IPS-NIHi7 (cell line): ENCODE data around the gene IQGAP1.
"Not testable (repeated sequence)": the region's sequence is repeated elsewhere in the genome, so short reads cannot be mapped to it uniquely, and the experiment has no call there.

Experiments used
- DNase-seq: peaks from one replicate; pipeline ENCODE4 v3.0.0; 2012; ENCODE audit warnings: mixed read lengths; ENCODE audit errors: extremely low spot score

The IQGAP1 gene, protein sequence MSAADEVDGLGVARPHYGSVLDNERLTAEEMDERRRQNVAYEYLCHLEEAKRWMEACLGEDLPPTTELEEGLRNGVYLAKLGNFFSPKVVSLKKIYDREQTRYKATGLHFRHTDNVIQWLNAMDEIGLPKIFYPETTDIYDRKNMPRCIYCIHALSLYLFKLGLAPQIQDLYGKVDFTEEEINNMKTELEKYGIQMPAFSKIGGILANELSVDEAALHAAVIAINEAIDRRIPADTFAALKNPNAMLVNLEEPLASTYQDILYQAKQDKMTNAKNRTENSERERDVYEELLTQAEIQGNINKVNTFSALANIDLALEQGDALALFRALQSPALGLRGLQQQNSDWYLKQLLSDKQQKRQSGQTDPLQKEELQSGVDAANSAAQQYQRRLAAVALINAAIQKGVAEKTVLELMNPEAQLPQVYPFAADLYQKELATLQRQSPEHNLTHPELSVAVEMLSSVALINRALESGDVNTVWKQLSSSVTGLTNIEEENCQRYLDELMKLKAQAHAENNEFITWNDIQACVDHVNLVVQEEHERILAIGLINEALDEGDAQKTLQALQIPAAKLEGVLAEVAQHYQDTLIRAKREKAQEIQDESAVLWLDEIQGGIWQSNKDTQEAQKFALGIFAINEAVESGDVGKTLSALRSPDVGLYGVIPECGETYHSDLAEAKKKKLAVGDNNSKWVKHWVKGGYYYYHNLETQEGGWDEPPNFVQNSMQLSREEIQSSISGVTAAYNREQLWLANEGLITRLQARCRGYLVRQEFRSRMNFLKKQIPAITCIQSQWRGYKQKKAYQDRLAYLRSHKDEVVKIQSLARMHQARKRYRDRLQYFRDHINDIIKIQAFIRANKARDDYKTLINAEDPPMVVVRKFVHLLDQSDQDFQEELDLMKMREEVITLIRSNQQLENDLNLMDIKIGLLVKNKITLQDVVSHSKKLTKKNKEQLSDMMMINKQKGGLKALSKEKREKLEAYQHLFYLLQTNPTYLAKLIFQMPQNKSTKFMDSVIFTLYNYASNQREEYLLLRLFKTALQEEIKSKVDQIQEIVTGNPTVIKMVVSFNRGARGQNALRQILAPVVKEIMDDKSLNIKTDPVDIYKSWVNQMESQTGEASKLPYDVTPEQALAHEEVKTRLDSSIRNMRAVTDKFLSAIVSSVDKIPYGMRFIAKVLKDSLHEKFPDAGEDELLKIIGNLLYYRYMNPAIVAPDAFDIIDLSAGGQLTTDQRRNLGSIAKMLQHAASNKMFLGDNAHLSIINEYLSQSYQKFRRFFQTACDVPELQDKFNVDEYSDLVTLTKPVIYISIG (N-terminal part only)

DNA sequence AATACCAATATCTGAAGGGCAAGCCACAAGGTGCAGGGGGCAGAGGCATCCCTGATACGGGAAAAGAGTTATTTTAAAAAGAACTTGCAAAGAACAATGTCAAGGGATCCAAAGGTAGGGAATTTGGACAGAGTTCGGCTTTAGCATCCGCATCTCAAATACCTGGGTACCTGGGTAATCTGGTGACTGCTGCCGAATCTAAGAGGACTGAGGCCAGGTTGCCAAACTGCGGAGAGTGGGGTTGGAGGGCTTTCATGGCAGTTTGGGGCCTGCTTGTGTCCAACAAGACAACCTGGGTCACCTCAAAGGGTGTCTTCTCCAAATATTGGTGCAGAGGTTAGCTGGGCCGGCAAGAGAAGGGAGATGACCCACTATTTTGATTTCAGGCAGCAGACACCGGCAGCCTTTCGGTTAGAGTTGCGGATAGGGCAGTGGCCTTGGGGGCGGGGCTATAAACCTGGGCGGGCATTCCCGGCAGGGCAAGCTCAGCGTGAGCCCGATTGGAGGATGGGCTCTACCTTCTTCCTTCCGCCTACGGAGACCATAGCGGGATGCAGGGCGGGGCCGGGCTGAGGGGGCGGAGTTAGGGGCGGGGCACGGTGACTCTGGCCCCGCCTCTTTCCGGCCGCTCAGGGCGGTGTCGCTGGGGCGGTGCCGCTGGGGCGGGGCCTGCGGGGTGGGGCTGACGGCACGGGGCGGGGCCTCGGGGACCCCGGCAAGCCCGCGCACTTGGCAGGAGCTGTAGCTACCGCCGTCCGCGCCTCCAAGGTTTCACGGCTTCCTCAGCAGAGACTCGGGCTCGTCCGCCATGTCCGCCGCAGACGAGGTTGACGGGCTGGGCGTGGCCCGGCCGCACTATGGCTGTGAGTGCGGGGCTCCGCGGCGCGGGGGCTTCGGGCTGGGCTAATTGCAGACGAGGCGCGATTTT is at the start of gene IQGAP1:
Gene IQGAP1, plus strand, starts transcription at position 709 of the 928 bp plus-strand sequence. Its CDS starts 100 bp downstream, at position 809.
- DNase-seq: peak; percentile 99

- no peak for DNase-seq
Observed at GRCh38 chr15:90338532-90338931, 49.5 kb upstream of the IQGAP1 start.

DNA sequence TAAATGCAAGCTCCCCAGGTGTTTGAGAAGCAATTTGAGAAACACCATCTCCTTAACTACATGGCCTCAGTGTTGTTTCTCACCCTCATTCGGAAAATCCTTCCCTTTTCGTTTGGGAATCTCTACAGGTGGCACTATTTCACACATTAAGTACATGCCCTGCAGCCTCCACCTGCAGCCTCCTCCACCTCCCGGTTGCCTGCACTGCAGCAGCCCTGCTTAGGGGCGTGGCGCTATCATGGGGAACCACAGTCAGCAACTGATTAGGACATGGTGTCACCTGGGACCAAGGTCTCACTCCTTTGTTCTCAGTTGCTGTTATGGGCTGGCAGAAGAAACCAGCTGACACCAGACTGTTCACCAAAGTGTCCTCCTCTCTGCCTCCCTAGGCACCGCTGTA is 47.7 kb upstream of the IQGAP1 start:
- peak; percentile 57 for DNase-seq

DNA sequence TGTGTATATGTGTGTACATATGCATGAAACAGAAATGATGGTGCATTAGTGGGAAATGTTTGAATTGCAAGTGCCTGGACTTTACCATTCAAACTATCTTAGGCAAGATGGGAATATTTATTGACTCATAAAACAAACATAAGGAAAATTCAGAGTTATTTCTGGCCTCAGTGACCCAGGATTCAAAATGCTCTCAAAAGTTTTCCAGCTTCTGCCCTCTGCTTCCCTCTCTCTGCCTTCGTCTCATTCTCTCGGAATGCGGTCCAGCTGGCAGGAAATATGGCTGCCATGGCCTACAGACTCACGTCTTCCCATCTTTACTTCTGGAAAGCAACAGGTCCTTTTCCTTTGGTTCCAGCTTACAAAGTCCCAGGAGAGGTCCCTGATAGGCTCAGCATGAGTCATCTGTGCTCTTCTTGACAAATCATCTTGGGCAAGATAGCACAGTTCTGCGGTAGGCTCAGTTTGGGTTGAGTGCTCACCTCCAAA is 44.7 kb upstream of the IQGAP1 start:
- no peak for DNase-seq

DNA sequence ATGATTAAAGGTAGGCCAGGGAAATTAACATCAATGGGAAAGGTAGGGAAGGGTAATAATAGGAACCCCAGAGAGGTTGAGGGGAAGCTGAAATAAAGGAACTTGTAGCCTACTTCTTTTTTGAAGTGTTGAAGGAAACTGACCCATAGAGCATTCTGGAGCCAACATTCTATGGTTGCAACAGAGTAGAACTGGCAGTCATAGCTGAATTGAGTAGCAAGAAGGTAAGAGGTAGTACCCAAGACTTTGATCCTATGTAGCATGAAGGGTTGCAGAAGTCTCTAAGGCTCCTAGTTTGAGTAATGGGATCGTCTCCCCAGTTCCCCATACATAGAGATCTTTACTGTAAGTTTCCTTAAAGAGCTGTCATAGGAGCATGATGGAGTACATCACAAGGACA is 43.4 kb upstream of the IQGAP1 start:
- DNase-seq: no peak

GRCh38 chr15:90345857-90346256 is 42.2 kb upstream of the IQGAP1 start:
- no peak for DNase-seq

GRCh38 chr15:90347431-90348065 is 40.5 kb upstream of the IQGAP1 start:
- DNase-seq: not testable (repeated sequence)

DNA sequence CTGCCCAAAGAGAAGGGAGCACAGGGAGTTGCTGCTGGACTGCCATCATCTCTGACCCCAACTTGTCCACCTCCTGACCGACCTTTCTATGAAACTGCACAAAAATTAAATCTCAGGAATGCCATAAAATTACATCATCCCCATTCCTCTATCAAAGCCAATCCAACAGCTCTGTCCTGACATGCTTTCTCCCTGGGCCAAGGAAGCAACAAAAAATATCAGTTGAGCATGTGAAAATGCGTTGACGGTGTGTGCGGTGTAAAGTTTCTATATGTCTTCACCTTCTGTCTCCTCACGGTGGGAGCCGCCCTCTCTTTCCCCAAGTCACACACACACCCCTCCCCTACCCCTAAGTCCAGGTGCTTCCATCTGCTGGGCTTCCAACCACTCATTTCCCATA is 39.6 kb upstream of the IQGAP1 start:
- DNase-seq: no peak

GRCh38 chr15:90349072-90349471 is 39.0 kb upstream of the IQGAP1 start:
- no peak for DNase-seq

DNA sequence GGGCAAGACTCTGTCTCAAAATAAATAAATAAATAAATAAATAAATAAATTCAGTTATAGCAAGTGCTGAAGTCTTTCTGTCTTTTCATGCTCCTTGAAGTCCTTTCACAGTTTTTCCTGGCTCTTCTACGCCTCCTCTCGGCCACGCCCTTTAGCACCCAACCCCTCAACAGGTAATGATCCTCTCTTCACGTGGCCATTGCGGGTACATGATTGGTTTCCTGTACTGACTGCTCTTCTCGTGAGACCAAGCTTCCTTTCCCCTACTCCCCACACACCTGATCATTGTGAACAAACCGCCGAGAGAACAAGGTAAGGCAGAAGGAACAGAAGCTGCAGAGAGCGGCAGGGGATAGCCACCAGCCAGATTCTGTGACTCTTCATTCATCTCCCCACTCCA is 38.2 kb upstream of the IQGAP1 start:
- DNase-seq: no peak

DNA sequence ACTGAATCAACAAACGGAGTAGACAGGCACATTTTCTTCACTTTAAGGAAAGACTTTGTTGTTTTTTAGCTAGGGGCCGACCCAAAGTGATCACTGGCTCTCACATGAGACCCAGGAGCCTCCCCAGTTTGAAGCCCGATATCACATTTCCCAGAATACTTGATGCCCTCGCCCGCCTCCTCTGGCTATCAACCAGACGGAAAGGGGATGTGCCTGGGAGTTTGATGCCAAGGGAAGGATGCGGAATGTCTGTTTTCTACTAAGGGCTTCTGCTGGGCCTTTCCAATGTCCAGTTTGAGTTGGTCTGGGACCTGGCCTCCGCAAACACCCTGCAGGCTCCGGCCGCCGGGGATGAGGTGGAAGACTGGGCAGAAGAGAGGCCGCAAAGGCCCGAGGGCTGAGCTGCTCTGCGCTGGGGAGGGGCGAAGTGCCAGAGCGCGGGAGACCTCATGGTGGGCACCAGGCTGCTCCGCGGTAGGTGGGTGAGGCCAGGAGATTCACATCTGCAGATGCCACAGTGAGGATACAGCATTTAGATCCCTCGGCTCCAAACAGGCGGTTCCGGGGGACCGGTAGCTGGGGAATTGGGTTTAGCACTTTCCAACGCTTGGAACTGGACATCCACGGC is 36.4 kb upstream of the IQGAP1 start:
- peak; percentile 68 for DNase-seq

- peak; percentile 99 for DNase-seq
Observed at GRCh38 chr15:90352107-90352893, 35.7 kb upstream of the IQGAP1 start, which contains the start of gene ZNF774. TSS of gene ZNF774 (plus strand) at chr15:90352284. CDS start at chr15:90354661, 2,377 bp downstream.

GRCh38 chr15:90354986-90355385 is 33.1 kb upstream of the IQGAP1 start:
- DNase-seq: no peak

DNA sequence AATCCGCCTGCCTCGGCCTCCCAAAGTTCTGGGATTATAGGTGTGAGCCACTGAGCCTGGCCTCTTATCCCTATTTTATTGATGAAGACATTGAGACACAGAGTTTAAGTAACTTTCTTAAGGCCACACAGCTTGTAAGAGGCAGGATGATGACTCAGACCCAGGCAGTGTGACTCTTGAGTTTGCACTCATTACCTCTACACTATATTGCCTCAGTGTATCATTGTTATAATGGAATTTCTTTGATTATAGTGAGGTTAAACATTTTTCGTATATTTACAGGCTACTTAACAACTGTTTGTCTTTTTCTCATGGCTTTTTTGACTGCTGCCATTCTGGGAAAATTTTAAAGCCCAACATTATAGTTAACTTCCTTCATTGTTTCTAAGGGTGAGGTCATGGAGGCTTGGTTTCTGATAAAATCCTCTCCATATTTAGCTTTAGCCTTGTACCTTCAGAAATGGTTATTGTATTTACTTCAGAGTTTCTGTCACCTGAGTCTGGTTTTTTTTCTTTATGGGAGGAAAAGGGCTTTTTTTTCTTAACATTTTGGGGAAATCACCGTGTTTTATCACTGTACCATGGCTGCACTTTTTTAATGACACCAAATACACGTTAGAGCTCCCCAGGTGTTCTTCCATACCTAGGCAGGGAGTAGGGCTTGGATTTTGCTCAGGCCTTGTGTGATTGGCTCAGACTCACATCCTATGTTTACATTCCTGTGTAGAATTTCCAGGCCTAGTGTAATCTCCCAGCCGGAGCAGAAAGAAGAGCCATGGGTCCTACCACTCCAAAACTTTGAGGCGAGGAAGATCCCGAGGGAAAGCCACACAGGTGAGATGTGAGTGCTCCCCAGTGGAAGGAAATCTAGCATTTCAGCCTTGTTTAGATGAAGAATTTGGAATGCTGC is 29.7 kb upstream of the IQGAP1 start:
- no peak for DNase-seq

GRCh38 chr15:90360746-90361145 is 27.3 kb upstream of the IQGAP1 start:
- no peak for DNase-seq

DNA sequence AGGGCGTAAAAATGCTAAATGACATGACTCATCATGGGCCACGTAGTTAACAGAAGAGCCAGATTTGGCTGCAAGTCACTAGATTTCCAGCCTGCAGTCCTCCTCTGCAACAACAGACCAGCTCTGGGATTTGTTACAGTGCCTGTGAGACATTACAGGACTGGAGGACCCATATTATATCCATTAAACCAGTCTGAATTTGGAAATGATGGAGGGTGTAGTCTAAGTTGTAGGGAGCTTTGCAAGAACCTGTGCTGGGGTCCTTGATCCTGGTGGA is 25.2 kb upstream of the IQGAP1 start:
- no peak for DNase-seq

DNA sequence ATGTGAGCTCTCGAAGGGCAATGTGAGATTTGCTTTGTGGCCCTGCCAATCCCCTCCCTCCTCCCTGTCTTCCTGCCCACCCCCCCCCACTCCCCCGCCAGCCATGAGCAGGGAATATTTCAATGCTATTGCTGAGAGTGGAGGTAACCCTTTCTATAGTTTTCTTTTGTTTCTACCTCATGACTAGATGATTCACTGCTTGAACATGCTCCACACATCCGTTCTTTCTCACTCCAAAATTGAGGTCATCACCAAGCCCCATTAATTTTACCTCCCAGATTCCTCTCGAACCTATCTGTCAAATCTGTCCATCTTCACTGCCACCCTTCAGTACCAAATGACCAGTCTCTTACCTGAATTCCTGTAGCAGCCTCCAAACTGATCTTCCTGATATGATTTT is 23.8 kb upstream of the IQGAP1 start:
- no peak for DNase-seq
